Fibroblast of upper back skin (primary cell): ENCODE measurements around the gene DNAI2.

Source experiments
- DNase-seq: peaks from one replicate; pipeline ENCODE4 v3.0.0-alpha.2; 2013

Gene DNAI2

GRCh38 chr17:74316220-74316619 is 42.2 kb downstream of the DNAI2 start:
- DNase-seq, result no peak

GRCh38 chr17:74317071-74317470 is 43.0 kb downstream of the DNAI2 start:
- DNase-seq, result no peak

- DNase-seq, result no peak
These were observed 44.4 kb downstream of the DNAI2 start for GRCh38 chr17:74318391-74318790.

- no peak for DNase-seq
These were observed 50.5 kb downstream of the DNAI2 start for GRCh38 chr17:74324521-74324920.

- DNase-seq, result no peak
These were observed 51.3 kb downstream of the DNAI2 start for GRCh38 chr17:74325376-74325742.

GRCh38 chr17:74325743-74326379 is 51.8 kb downstream of the DNAI2 start, which contains the start of gene KIF19:
Gene KIF19 (plus strand): TSS chr17:74326226. CDS start chr17:74326350, 124 bp downstream.
- no peak for DNase-seq

GRCh38 chr17:74326506-74326905 is 52.5 kb downstream of the DNAI2 start:
- no peak for DNase-seq

- no peak for DNase-seq
These were observed 54.5 kb downstream of the DNAI2 start for GRCh38 chr17:74328487-74328886.

GRCh38 chr17:74329378-74329777 is 55.3 kb downstream of the DNAI2 start:
- no peak for DNase-seq

GRCh38 chr17:74330446-74330845 is 56.4 kb downstream of the DNAI2 start:
- DNase-seq, result no peak

- no peak for DNase-seq
These were observed 58.1 kb downstream of the DNAI2 start for GRCh38 chr17:74332017-74332650.

GRCh38 chr17:74332763-74333283 is 58.8 kb downstream of the DNAI2 start:
- no peak for DNase-seq

GRCh38 chr17:74334393-74335039 is 60.5 kb downstream of the DNAI2 start:
- DNase-seq, result no peak

- DNase-seq, result no peak
These were observed 61.6 kb downstream of the DNAI2 start for GRCh38 chr17:74335529-74336062.

- DNase-seq, result no peak
These were observed 62.3 kb downstream of the DNAI2 start for GRCh38 chr17:74336307-74336706.

GRCh38 chr17:74337834-74338500 is 63.9 kb downstream of the DNAI2 start:
- no peak for DNase-seq

- no peak for DNase-seq
These were observed 65.6 kb downstream of the DNAI2 start for GRCh38 chr17:74339537-74340195.

GRCh38 chr17:74340470-74341023 is 66.5 kb downstream of the DNAI2 start:
- DNase-seq, result no peak

- DNase-seq, result no peak
These were observed 68.2 kb downstream of the DNAI2 start for GRCh38 chr17:74342224-74342623.

- DNase-seq, result no peak
These were observed 69.1 kb downstream of the DNAI2 start for GRCh38 chr17:74343121-74343520.

GRCh38 chr17:74343526-74344284 is 69.7 kb downstream of the DNAI2 start:
- DNase-seq, result no peak

- DNase-seq, result no peak
These were observed 70.6 kb downstream of the DNAI2 start for GRCh38 chr17:74344658-74345057.
